Esophagus squamous epithelium (tissue), 4 donors: ENCODE data around the gene ILF3.

ENCODE experiments used
- CTCF ChIP-seq, 6 experiments: fragments of 450-650 bp in 4 of 6; fragments of 200-600 bp in 2 of 6; sonication (generic) in 2 of 6; IDR thresholded peaks; one replicate each; pipeline ENCODE4 v1.5.1; 2016 to 2019; ENCODE audit warnings: antibody characterized with exemption in 6 of 6, mild to moderate bottlenecking in 4 of 6, moderate library complexity in 4 of 6
- POLR2A ChIP-seq, 4 donors: fragments of 450-650 bp; IDR thresholded peaks; one replicate each; pipeline ENCODE4 v1.6.1; 2017; ENCODE audit warnings: antibody characterized with exemption in 4 of 4, mild to moderate bottlenecking in 4 of 4, moderate library complexity in 3 of 4

DNA sequence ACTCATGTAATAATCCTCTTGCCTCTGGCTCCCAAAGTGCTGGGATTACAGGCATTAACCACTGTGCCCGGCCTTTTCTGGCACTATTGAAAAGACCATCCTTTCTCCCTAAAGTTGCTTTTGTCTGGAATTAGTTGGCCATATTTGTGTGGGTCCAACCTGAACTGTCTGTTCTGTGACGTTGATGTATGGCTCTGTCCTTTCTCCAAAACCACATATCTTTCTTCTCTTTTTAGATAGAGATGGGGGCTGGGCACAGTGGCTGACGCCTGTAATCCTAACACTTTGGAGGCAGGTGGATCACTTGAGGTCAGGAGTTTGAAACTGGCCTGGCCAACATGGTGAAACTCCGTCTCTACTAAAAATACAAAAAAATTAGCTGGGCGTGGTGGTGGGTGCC lies 81.6 kb downstream of the ILF3 start:
- TF ChIP-seq CTCF (IDR thresholded peaks at IDR 0.05) (no peak), POLR2A (IDR thresholded peaks at IDR 0.05) (no peak)
